HG02840 (cell line): ENCODE data around the gene SLC5A1.
"Not testable (repeated sequence)": the region's sequence is repeated elsewhere in the genome, so short reads cannot be mapped to it uniquely, and the experiment has no call there.

ENCODE experiments used
- ATAC-seq: cut with Tn5 transposase; IDR thresholded peaks from one replicate; pipeline ENCODE4 v1.9.1; 2021; ENCODE audit warnings: mild to moderate bottlenecking, moderate library complexity, moderate number of reproducible peaks; ENCODE audit not compliant: unreplicated experiment, low FRiP score

Gene SLC5A1

DNA sequence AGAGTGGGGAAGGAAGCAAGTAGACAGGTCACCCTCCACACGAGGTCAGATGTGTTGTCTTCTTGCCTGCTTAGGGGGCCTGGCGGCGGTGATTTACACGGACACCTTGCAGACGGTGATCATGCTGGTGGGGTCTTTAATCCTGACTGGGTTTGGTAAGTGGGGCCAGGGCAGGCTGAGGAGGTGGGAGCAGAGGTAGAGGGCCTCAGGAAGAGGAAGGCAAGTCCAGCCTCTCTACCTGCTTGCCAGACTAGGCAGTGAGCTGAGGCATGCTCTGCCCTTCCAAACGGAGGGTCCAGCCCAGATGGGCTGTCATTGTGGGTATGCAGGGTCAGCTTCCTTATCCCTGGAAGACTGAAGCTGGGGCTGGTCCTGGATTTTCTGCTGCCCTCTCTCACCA lies 39.9 kb downstream of the SLC5A1 start:
- ATAC-seq = no peak

DNA sequence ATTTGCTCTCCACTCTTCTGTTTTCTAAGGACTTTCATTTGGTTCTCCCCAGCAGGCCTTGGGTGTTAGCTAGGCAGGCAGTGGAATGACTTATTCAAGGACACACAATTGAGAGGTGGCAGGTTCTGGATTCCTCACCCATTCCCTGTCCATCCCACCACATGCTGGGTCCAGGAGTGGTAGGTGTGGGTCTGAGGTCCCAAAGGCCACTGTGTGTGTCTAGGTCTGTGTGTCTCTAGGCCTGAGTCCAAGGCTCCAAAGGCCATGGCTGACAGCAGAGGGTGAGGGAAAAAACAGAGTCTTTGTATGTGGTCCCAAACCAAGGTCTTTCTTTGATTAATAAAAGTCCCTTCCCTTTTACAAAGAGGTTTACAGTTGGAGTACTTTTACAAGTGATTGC lies 40.8 kb downstream of the SLC5A1 start:
- ATAC-seq = no peak

DNA sequence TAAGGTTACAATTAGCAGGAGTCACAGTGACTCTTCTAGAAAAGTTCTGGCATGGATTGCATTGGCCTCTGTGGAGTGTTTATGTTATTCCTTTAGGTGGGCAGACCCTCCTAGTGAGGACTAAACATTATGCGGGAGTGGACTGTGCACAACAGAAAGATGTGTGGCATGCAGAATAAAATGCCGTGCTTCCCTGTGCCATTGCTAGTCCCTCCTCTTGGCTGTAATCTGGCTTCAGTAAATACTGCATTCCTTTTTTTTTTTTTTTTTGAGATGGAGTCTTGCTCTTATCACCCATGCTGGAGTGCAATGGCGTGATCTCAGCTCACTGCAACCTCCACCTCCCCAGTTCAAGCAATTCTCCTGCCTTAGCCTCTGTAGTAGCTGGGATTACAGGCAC lies 45.0 kb downstream of the SLC5A1 start:
- no peak for ATAC-seq

DNA sequence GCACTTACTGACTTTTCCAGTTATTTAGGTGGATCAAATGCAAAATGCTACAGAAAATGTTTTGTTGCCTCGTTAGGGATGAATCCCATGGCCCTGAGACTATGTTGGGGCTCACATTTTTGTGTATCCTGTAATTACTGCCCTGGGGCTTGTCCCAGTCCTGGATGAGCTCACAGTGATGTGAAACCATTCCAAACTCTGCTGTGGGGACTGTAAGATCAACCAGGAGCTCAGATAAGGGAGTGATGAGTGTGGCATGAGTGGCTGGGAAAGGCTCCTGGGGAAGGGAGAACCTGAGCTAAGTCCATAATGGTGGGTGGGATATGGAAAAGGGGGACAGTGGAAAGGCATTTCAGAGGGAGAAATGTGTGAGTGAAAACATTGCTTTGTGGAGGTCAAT lies 54.0 kb downstream of the SLC5A1 start:
- ATAC-seq = no peak

DNA sequence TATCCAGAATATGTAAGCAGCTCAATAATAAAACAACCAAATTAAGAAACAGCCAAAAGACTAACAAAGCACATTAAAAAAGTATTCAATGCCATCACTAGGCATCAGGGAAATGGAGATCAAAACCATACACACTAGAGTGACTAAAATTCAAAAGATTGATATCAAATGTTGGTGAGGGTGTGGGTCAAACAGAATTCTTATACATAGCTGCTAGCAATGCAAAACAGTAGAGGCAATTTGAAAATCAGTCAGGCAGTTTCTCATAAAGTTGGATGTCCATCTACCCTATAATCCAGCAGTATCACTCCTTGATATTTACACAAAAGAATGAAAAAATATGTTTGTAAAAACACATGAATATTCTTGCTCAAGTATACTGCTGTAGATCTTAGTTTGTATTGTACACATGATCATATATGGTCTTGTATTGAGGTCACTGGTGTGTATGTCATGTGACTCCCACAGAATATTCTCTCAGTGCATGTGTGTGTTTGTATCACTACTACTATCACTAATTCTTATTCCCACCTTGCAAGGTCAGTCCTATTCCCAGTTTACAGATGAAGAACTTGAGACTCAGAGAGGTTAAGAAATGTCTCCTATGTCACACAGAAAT lies 54.9 kb downstream of the SLC5A1 start:
- no peak for ATAC-seq

DNA sequence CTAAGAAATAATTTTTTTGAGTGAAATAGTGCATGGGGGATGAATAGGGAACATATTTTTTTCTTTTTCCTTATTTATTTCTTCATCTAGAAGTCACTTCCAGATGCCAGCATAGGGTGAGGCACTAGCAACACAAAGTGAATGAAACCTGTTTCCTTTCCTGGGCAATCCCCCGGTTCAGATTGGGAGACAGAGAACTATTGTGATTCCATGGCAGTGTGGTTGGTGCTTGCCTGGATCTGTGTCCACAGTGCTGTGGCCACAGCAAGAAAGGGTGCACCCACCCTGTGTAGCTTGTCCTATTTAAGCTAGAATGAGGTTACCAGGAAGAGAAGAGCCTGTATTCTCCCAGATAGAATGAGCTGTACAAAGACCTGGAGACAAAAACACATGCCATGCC lies 57.6 kb downstream of the SLC5A1 start:
- ATAC-seq = no peak

DNA sequence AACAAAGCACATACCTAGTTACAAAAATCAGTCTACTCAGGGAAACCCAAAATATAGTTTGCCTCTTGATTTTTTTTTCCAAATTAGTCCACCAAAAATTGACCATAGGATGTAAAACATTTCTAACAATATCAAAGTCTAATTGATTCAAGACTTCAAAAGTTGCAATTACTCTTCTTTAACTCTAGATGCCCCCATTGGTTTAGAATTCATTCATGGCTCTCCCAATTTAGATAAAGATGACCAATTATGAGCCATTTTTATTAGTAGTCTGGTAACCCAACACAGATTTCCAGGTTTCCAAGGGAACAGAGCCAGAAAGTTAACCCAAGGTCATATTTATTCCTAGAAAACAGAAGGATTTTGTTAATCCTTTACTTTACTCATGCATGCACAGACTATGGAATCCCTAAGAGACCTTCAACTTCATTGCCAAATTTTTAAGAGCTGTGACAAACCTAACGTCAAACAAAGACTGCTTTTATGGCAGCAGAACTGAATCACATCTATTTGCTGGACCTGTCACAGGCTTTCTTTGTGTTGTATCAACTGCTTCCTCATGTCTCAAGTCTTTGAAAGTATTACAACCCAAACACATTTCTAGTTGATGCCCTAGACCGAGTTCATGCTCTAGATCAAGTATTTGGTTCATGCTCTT lies 60.7 kb downstream of the SLC5A1 start:
- no peak for ATAC-seq

DNA sequence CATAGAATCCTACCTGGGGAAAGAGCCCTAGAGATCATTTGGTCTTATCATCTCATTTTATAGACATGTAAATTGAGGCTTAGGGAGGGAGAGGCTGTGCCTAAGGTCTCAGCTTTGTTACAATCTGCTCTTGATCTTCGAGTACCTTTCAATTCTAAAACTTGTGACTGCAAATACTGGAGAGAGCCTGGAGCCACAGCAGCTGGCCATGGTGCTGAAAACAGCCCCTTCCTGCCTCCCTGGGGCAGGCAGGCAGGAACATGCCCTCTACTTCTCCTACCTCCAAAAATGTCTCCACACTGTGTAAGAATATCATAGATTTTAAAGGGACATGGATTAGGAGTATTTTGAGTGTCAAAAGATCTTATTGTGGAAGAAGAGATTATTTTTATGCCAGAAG lies 63.9 kb downstream of the SLC5A1 start:
- ATAC-seq = no peak

DNA sequence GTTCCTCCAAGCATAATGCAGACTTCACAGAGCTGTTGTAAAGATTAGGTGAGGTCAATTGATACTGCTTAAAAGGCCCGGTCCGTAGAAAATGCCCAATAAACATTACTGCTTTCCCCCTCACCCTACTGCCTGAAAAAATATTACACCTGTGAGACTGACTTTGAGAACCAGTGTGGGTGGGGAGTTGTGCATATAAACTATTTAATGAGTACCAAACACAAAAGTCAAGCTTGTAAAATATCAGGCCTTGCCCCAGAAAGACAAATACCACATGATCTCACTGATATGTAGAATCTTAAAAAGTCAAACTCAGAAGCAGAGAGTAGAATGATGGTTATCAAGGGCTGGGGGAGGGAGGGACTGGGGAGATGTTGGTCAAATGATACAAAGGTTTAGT lies 69.3 kb downstream of the SLC5A1 start:
- ATAC-seq = no peak

DNA sequence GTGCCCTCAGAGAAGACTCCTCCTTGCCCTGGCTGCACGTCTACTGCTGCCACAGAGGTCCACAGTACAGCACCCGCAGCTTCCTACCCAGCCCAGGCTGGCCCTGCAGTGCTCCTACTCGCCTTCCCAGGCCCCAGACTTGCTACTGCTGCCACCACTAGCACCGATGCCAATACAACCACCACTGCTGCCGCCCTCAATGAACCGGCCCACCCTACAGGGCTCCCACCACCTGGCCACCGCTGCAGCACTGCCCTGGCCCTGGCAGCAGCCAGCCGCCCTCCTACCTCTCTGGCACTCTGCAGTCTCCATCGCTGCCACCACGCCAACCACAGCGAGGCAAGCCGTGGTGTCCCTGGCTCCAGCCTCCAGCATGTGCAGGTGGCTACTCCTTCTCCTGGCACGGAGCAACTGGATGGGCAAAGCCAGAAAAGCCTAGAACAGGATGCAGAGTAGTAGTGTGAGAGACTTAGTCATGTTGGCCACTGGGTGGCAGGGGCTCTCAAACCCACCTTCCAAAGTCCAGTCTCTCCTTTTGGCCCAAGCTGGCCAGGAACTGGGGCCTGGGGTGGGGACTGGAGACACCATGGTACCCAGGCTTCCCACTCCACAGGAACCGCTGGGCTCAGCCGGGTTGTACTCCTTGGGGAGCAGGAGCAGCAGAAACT lies 76.6 kb downstream of the SLC5A1 start:
- no peak for ATAC-seq

DNA sequence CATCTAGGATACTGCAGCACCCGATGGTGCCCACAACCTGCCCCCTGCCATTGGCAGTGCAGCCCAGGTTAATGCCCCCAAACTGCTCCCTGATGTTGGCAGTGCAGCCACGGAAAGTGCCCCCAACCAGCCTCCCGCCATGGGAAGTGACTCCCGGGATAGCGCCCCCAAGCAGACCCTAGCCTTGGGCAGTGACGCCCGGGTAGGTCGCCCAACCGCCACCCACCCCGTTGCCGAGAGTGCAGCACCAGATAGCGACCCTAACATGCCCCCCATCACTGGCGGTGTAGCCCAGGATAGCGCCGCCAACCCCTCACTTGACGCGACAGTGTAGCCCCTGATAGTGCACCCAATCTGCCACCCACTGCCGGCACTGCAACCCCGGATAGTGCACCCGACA lies 77.5 kb downstream of the SLC5A1 start:
- ATAC-seq = no peak

DNA sequence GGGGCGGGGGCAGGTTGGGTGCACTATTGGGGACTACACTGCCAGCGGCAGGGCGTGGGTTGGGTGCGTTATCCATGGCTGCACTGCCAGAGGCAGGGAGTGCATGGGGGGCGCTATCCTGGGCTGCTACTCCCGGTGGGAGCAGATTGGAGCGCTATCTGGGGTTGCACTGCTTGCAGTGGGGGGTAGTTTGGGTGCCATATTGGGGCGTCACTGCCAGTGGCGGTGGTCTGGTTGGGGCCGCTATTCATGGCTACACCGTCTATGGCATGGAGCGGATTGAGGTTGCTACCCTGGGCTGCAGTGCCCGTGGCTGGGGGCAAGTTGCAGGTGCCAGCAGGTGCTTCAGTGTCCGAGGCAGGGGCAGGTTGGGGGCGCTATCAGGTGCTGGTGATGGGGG lies 79.8 kb downstream of the SLC5A1 start:
- no peak for ATAC-seq

DNA sequence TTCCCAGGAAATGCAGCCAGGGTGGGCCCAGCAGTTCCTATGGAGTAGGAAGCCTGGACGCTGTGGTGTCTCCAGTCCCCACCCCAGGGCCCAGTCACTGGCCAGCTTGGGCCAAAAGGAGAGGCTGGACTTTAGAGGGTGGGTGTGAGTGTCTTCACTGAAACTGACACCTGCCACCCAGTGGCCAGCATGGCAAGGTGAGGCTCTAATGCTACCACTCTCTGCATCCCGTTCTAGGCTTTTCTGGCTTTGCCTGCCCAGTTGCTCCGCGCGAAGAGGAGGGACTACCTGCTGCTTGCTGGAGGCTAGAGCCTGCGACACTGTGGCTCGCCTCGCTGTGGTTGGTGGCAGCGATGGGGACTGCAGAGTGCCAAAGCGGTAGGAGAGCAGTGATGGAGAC lies 80.6 kb downstream of the SLC5A1 start:
- ATAC-seq = no peak

DNA sequence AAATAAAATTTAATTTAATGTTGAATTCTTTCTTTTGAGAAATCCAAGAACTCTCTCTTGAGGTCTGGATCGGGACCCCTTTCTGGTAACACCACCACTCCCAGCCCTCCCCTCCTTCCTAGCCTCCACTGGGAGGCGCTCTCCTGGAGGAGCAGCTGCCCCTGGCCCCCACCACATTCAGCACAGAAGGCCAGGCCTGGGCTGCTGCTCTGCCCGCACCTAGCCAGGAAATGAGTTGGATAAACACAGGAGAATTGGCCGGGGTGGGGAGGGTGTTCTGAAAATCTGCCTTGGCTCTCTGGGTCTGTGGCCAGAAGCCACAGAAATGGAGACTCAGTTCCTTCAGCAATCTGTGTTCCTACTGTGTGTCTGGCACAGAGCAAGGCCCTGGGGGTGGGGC lies 84.8 kb downstream of the SLC5A1 start:
- no peak for ATAC-seq

DNA sequence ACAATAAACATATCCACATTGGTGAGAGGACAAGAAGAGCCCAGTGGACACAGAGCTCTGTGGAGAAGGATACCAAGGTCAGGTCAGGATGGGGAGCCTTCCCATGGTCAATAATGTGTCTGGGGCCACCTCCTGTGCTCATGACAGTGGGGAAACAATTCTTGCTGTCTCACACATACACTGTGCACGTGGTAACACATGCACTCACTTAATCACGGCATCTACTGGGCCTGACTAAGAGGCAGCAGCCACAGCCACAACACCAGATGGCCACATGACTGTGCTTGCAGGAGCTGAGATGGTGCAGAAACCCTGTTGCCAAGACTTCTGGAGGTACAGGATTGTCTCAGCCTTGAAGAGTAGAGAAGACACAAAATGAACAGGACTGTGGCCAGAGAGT lies 87.4 kb downstream of the SLC5A1 start:
- no peak for ATAC-seq

DNA sequence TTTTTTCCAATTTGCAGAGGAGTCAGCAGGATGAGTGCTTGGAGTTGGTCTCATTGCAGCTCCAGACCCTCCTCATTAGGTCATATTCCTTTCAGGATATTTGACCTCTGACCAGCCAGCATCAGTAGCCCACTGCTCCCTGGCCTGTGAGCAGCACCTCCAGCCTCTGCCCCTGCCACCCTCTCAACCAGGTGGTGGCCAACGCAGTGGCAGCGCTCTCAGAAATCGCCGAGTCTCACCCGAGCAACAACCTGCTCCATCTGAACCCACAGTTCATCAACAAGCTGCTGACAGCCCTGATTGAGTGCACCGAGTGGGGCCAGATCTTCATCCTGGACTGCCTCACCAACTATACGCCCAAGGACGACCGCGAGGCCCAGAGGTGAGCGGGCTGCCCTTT lies 89.1 kb downstream of the SLC5A1 start:
- ATAC-seq = no peak

DNA sequence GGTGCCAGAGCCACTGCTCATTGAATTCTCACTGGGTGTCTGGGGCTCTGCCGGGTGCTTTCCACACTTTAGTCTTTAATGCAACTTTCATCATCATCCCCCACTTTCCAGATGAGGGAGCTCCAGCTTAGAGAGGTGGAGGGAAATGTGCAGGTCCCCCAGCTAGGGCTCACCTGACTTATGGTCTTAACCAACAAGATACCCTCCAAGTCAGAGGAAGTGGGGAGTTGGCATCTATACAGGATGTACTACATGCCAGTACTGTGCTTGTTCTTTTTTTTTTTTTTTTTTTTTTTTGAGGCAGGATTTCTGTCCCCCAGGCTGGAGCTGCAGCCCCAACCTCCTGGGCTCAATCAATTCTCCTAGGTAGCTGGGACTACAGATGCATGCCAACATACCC lies 89.7 kb downstream of the SLC5A1 start:
- no peak for ATAC-seq

DNA sequence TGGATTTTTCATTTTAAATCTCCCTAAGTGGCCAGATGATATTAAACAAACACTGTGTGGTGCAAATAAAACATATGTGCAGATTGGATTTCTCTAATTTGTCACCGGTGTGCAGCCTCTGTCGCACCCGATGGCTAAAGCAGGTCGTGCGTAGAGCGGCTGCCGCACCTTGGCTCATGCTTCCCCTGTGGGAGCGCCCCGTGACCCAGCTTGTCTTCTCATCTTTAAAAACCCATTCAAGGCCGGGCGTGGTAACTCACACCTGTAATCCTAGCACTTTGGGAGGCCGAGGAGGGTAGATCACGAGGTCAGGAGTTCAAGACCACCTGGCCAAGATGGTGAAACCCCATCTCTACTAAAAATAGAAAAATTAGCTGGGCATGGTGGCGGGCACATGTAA lies 91.7 kb downstream of the SLC5A1 start:
- ATAC-seq = not testable (repeated sequence)

DNA sequence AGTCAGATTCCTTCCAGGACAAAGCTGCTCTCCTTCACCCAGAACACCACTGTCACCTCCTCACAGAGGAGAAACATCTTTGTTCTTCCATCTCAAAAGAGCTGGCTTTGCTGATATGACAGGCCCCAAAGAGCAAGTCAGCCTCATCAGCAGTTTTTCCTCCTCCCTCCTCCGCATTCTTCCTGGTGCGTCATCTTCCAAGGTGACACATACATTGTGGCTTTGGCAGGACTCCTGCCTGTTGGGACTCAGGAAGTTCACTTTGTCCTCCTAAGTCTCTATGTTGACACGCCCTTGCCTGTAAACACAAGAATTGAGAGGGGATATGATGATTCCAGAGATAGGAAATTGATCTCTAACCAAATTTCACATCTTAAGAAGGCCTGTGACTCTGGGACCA lies 92.9 kb downstream of the SLC5A1 start:
- ATAC-seq = not testable (repeated sequence)

DNA sequence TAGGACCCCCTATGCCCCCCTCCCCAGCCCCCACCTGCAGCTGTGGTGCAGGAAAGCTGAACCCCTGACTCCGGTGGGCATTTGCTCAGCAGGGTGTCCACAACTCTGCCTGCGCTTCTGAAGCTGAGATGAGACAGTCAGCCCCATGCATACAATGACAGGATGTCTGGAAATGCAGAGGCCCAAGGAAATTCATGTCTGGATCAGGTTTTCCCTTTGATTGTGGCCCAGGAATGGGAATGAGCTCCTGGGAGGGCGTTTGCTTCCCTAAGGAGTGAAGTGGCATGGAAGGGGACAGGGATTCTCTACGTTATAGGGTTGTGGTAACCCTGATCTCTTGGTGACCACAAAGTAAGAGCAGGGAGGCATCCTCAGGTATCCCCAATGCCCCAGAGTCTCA lies 93.8 kb downstream of the SLC5A1 start:
- not testable (repeated sequence) for ATAC-seq

DNA sequence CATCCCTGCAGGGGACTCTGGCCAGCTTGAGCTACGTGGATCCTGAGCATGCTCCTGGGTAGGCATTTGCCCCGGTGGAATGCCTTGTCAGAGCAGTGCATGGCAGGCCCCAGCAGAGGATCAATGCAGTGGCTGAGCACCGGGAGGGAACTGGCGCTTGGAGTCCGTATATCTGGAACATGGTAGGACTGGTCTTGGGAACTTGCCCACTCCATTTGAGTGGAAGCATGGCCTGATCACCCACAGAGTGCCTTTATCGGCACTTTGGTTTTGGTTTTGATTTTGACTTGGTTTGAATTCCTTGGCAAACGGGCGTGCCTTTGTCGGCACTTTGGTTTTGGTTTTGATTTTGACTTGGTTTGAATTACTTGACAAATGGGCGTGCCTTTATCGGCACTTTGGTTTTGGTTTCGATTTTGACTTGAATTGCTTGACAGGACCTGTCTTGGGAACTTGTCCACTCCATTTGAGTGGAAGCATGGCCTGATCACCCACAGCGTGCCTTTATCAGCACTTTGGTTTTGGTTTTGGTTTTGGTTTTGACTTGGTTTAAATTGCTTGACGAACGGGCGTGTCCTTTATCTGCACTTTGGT lies 94.8 kb downstream of the SLC5A1 start:
- not testable (repeated sequence) for ATAC-seq

DNA sequence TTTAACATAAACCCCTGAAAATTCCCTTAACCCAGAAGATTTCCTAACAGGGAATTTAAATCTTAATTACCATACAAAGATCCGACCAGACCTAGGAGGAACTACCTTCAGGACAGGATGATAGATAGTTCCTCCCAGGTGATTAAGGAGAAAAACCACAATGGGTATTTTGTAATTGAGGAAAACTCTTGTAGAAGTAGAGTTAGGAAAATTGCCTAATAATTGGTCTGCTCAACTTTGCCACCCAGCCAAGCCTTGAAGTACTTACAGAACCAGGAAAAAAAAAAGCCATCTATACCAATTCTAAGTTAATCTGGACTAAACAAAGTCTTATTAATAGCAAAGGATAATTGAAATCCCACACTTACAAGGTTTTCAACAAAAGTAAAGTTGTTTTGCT lies 95.5 kb downstream of the SLC5A1 start:
- not testable (repeated sequence) for ATAC-seq
